ENCODE data around the gene EXOC3L1. TPM values are rescaled to one million over a fixed set of nuclear protein-coding genes. Genes with fewer than 3 reads are reported as not detected.

The EXOC3L1 gene
- total RNA-seq, 1 donor from 2014 or later, result 45.8 TPM

DNA sequence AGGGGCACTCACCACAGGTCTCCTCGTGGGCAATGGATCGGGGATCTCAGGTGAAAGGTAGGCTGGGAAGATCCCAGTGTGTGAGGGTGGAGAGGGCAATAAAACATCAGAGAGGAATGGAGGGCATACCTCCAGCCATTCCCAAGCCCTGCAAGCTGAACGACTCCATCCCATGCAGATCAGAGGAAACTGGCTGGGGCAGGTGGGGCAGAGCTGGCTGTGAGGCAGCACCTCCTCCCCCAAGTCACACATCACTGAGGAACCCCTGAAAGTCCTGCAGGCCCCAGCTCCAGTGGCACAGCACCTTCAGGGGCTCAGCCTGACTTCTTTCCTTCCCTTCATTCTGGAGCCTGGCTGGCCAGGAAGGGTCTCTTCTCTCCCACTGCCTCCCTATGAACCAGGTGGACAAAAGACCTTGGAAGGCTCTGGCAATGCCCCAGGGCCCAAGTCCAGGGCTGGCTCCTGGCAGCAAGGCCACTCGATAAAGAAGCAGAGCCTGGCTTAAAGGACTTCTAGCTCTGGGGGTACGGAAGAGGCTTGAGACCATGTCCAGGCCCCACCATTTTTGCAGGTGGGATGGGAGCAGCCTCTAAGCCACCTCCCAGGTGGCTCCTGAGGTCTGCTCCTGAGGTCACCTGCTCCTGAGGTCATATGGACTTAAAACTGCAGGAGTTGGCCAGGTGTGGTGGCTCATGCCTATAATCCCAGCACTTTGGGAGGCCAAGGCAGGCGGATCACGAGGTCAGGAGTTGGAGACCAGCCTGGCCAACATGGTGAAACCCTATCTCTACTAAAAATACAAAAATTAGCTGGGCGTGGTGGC, 23.5 kb upstream of the EXOC3L1 start:
- DNase-seq, result no peak

DNA sequence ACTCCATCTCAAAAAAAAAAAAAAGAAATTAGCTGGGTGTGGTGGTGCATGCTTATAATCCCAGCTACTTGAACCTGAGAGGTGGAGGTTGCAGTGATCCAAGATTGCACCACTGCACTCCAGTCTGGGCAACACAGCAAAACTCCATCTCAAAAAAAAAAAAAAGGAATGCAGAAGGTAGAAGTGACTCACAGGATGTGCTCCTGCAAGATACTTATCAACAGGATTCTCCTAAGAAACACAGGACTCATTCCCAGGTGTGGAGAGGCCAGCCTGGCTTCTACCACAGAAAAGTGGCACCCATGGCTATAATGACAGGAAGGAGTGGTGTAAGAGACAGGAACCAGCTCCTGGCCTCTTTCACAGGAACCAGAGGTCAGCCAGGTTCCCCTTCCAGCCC, 22.8 kb upstream of the EXOC3L1 start:
- peak; percentile 58 for DNase-seq

DNA sequence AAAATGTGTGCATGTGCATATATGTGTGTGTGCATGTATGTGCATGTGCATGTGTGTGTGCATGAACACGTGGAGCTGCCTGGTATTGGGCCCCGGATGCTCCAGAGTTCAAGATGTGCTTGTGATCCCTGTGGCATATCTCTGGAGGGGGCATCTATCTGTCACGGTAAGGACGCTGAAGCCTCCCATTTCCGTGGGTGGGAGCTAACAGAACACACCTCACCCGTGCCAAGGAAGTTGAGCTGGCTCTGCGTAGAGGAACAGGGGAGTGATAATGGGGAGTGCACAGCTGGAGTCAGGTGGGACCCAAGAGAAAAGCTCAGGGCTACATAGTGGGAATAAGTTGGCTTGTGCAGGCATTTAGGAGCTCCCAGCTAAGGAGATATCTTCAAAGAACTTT, 21.7 kb upstream of the EXOC3L1 start:
- DNase-seq, result no peak

- no peak for DNase-seq
Measured at GRCh38 chr16:67210069-67210937, 20.4 kb upstream of the EXOC3L1 start.

DNA sequence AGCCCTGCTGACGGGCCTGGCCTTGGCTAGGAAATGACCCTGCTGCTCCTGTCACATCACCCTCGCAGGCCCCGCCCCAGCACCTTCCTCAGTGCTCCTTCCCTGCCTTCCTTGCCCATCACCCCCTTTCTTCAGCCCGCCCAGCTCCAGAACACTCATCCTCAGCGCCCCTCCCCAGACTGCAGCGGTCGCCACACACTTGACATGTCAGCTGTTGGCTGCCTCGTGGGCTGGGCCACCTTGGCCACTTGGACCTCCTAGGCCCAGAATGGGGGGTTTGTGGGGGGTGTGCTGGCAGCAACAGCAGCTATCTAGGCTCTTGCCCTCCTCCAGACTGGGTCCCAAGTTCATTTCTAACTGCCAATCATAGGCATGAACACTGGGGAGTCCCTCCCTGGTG, 19.6 kb upstream of the EXOC3L1 start:
- no peak for DNase-seq

- no peak for DNase-seq
Measured at GRCh38 chr16:67208154-67208896, 18.4 kb upstream of the EXOC3L1 start.

GRCh38 chr16:67207249-67208091, 17.5 kb upstream of the EXOC3L1 start:
- no peak for DNase-seq

- no peak for DNase-seq
Measured at GRCh38 chr16:67206838-67207248, 16.9 kb upstream of the EXOC3L1 start.

DNA sequence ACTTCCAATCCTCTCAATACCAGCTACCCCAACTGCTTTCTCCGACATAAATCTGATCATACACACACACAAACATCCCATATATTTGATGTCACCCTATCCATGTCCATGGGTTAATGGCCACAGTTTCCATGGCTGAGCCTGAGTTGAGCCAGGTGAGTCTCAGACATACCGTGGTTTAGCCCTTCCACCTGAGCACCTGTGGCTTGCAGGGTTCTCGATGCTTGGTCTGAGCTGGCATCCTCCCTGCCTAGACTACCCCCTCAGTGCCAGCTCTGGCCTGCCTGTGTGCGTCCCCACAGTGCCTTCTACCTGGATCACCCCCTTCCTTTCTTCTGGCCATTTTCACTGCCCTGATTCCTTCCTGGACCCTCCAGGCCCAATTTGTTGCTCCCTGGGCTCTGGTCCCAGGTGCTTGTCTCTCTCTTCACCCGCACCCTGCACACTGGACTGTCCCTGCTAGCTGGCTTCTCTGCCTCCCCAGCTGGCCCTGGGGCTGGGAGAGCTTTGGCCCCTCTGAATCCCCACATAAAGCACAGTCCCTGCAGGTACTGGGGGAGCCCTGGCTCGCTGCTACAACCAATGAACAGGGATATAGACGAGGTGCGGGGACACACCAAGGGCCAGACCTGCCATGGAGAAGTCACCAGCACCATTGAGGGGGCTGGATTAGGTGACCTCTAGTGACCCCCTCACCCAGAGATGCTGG, 16.3 kb upstream of the EXOC3L1 start:
- DNase-seq, result no peak

DNA sequence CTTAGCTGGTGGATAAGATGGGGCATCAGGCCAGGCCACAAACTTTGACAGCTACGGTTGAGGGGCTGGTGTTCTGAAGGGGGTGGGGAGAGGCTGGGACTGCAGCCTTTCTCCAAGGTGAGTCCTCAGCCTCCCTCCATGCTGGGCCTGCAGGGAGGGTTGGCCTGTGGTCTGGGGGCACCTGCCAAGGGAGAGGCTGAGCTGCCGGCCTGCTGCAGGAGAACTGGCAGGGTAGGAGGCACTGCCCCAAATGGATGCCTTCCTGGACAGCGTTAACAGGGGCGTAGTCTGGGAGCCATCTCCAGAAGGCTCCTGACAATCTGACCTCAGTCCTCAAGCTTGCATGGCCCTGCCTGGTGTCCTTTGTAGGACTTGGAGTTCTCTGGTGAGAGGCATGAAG, 14.1 kb upstream of the EXOC3L1 start:
- DNase-seq, result no peak

- no peak for DNase-seq
Measured at GRCh38 chr16:67202956-67203493, 13.1 kb upstream of the EXOC3L1 start.

DNA sequence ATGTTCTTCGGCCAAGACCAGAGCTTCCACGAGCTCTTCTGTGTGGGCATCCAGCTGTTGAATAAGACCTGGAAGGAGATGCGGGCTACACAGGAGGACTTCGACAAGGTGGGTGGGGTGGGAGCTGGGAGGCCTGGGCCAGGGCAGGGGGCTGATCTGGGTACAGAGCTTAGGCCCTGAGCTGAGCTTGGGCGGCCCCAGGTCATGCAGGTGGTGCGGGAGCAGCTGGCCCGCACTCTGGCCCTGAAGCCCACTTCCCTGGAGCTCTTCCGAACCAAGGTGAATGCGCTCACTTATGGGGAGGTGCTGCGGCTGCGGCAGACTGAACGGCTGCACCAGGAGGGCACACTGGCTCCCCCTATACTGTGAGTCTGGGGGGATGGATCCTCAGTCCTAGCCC, 12.5 kb upstream of the EXOC3L1 start:
- no peak for DNase-seq

DNA sequence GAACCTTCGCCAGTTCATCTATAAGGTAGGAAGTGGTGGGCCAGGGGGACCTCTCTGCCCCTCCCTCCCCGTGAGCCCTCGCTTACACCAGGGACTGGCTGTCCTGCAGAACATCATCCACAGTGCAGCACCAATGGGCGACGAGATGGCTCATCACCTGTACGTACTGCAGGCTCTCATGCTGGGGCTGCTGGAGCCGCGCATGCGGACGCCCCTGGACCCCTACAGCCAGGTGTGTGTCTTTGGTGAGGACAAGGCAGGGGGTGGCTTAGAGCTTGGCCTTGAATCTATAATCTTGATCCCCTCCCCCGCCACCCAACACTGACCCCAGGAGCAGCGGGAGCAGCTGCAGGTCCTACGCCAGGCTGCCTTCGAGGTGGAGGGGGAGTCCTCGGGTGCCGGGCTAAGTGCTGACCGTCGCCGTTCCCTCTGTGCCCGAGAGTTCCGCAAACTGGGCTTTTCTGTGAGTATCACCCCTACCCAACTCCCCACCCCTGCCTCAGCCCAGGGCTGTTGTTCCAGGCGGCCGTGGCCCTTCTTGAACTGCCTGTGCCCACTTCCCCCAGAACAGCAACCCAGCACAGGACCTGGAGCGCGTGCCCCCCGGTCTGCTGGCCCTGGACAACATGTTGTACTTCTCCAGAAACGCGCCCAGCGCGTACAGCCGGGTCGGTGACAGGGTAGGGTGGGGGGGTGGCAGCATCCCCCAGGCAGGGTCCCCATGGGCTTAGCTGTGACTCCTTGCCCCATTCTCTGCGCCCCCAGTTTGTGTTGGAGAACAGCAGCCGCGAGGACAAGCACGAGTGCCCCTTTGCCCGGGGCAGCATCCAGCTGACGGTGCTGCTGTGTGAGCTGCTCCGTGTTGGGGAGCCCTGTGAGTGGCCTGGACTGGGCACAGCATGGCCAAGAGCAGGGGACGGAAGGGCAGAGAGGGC, 11.7 kb upstream of the EXOC3L1 start:
- DNase-seq, result no peak

DNA sequence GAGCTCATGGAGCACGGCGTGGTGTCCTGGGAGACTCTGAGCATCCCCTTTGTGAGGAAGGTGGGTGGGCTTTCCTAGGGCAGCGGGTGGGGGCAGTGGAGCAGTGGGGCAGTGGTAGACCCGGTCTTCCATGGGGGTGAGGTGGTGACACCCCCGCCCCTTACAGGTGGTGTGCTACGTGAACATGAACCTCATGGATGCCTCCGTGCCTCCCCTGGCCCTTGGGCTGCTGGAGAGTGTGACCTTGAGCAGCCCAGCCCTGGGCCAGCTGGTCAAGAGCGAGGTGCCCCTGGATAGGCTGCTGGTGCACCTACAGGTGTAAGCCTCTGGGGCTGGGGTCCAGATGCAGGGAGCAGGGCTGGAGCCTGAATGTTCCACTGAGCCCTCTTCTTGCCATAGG, 10.6 kb upstream of the EXOC3L1 start:
- no peak for DNase-seq

- DNase-seq, result no peak
Measured at GRCh38 chr16:67199808-67200198, 9.9 kb upstream of the EXOC3L1 start.

- no peak for DNase-seq
Measured at GRCh38 chr16:67199011-67199807, 9.3 kb upstream of the EXOC3L1 start, which contains the start of gene ELMO3. ELMO3 (plus strand) TSS chr16:67199131; CDS start chr16:67199327, 196 bp downstream.

- peak; percentile 72 for DNase-seq
Measured at GRCh38 chr16:67198238-67198734, 8.3 kb upstream of the EXOC3L1 start.

DNA sequence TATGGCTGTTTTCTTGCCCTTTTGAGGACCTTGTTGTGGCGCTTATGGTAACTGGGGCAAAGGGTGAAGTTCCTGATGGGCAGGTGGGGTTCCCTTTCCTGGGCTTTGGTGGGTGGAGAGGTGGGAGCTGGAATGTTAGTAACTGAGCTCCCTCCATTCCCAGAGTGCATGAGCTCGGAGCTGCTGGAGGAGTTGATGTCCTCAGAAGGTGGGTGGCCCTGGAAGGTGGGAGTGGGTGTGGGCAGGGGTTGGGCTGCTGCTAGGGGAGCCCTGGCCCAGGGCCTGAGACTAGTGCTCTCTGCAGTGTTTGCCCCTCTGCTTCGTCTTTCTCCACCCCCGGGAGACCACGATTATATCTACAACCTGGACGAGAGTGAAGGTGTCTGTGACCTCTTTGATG, 7.8 kb upstream of the EXOC3L1 start:
- DNase-seq, result no peak

- DNase-seq, result no peak
Measured at GRCh38 chr16:67196881-67197280, 6.9 kb upstream of the EXOC3L1 start.

All from dermis blood vessel endothelial cell (primary cell).